HG03460 (cell line): ENCODE results near the gene NPDC1.

Source experiments
- ATAC-seq: cut with Tn5 transposase; IDR thresholded peaks from one replicate; pipeline ENCODE4 v1.9.1; 2021; ENCODE audit not compliant: unreplicated experiment

The NPDC1 gene

GRCh38 chr9:137027369-137028262, 18.4 kb downstream of the NPDC1 start, which contains the start of gene ABCA2:
Gene ABCA2, minus strand, starts transcription at chr9:137028237. Its CDS starts 97 bp downstream, at chr9:137028140.
- ATAC-seq = no peak

GRCh38 chr9:137026828-137027227, 19.1 kb downstream of the NPDC1 start:
- no peak for ATAC-seq

GRCh38 chr9:137026384-137026783, 19.6 kb downstream of the NPDC1 start:
- ATAC-seq = no peak

- ATAC-seq = no peak
Measured at GRCh38 chr9:137025517-137025966, 20.4 kb downstream of the NPDC1 start.

GRCh38 chr9:137023583-137023991, 22.4 kb downstream of the NPDC1 start:
- ATAC-seq = no peak

- no peak for ATAC-seq
Measured at GRCh38 chr9:137023157-137023556, 22.8 kb downstream of the NPDC1 start.

GRCh38 chr9:137022662-137023008, 23.3 kb downstream of the NPDC1 start:
- ATAC-seq = no peak

GRCh38 chr9:137021979-137022661, 23.9 kb downstream of the NPDC1 start:
- no peak for ATAC-seq

GRCh38 chr9:137021568-137021978, 24.4 kb downstream of the NPDC1 start:
- ATAC-seq = no peak

GRCh38 chr9:137020771-137021567, 25.0 kb downstream of the NPDC1 start:
- no peak for ATAC-seq

- no peak for ATAC-seq
Measured at GRCh38 chr9:137019891-137020683, 25.9 kb downstream of the NPDC1 start.

- ATAC-seq = no peak
Measured at GRCh38 chr9:137018761-137019559, 27.0 kb downstream of the NPDC1 start.

- no peak for ATAC-seq
Measured at GRCh38 chr9:137017791-137018497, 28.0 kb downstream of the NPDC1 start.

- no peak for ATAC-seq
Measured at GRCh38 chr9:137017071-137017470, 28.9 kb downstream of the NPDC1 start.

GRCh38 chr9:137016436-137016835, 29.5 kb downstream of the NPDC1 start:
- no peak for ATAC-seq

- ATAC-seq = no peak
Measured at GRCh38 chr9:137015976-137016375, 30.0 kb downstream of the NPDC1 start.

GRCh38 chr9:137015540-137015930, 30.4 kb downstream of the NPDC1 start:
- no peak for ATAC-seq

- ATAC-seq = no peak
Measured at GRCh38 chr9:137014776-137015539, 31.0 kb downstream of the NPDC1 start.
